BJ (cell line): ENCODE data around the gene MEF2C. TPM values are rescaled to one million over a fixed set of nuclear protein-coding genes. Genes with fewer than 3 reads are reported as not detected.

Experiments
- CTCF ChIA-PET: fragments of 350-600 bp; formaldehyde crosslinking; extraction: SDS; loops from one replicate; lab custom pipeline; 2021; ENCODE audit warnings: antibody characterized with exemption, inconsistent platforms; lab: Yijun Ruan, JAX
- POLR2A ChIA-PET: fragments of 300-600 bp; sonication (Branson Sonifier 250); formaldehyde crosslinking; extraction: SDS; loops from one replicate; lab custom pipeline; 2021; ENCODE audit warnings: antibody characterized with exemption; lab: Charles Lee
- DNase-seq: peaks from one replicate; pipeline ENCODE4 v3.0.0-alpha.2; 2011; ENCODE audit warnings: low read depth
- H3K27me3 ChIP-seq: 2 replicates; pipeline ENCODE4 v1.6.0; 2011; ENCODE audit warnings: low read length; ENCODE audit not compliant: control insufficient read depth, insufficient read depth
- H3K36me3 ChIP-seq: 2 replicates; pipeline ENCODE4 v1.5.1; 2011; ENCODE audit warnings: low read length; ENCODE audit not compliant: control insufficient read depth, insufficient read depth
- H3K4me3 ChIP-seq: 2 replicates; pipeline ENCODE4 v1.5.1; 2011; ENCODE audit warnings: low read depth, mild to moderate bottlenecking, control low read depth, low read length
- CTCF ChIP-seq: IDR thresholded peaks from 2 replicates; pipeline ENCODE4 v1.5.1; 2011; ENCODE audit warnings: low read depth, mild to moderate bottlenecking, control low read depth, inconsistent platforms, low read length, moderate library complexity; ENCODE audit not compliant: insufficient read depth
- polyA plus RNA-seq: library from polyadenylated mRNA; depleted of rRNA; stranded (reverse); fragments of >200 nt; gene quantifications from 2 replicates; pipeline ENCODE4 v1.2.3, GENCODE V29; 2011

The MEF2C gene
- polyA plus RNA-seq, 1 experiment, result 1.6 TPM

DNA sequence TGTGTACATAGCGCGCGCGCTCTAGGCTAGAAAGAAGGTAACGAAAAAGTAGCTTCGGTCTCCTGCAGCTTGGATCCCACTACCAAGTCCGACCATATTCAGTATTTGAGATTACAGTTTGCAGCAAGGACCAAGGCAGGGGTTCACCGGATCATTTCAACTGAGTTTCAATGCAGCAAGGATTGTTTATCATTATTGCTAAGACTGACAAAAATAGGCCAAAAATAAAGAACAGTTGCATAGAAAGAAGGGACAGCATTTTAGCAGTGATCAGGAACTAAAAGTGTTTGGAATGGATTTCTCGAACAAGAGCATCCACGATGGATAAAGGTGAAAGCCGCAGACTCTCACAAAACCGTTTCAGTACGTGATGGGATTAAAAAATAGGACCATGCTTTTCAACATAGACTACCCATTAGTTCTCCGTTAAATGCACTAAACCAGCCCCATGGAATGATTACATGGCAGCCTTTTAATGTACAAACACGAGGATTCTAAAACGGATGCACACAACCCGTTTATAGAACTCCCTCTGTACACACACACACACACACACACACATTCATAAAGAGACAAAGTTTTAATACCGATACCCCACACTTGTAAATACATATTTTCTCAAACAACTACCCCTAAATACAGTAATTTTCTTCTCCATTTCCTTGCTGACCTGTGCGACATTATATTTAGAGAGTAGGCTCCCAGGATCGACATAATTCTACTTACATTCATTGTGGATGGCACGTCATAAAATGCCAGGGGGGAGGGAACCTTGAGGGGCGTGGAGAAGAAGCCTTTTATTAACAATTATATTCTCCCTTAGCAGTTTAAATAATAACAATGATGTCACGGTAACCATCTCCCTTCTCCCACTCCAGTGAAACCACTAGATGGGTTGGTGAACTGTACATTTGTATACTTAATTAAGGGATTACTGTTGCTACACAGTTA is 197.1 kb downstream of the MEF2C start:
- no peaks in the 10 kb centered on the region for H3K36me3 ChIP-seq
- no peak for TF ChIP-seq CTCF
- H3K4me3 ChIP-seq, result no peak overlapping the region
- no peak for DNase-seq
- POLR2A ChIA-PET, result no interaction called here
- CTCF ChIA-PET, result interaction anchor here (6.4 kb wide), 1 partner anchor 906 kb away, joined by 61 read pairs; no protein-coding TSS in a partner anchor
- peaks cover 65% of the 10 kb centered on the region for H3K27me3 ChIP-seq

- peaks cover 55% of the 10 kb centered on the region for H3K27me3 ChIP-seq
- POLR2A ChIA-PET, result no interaction called here
- CTCF ChIA-PET, result interaction anchor here (1.1 to 6.4 kb wide), 2 partner anchors 12 to 904 kb away, joined by 3 to 61 read pairs; no protein-coding TSS in a partner anchor
- no peak overlapping the region for H3K4me3 ChIP-seq
- no peaks in the 10 kb centered on the region for H3K36me3 ChIP-seq
- DNase-seq, result no peak
- TF ChIP-seq CTCF, result no peak
Measured at GRCh38 chr5:88683506-88684135, 199.4 kb downstream of the MEF2C start.

DNA sequence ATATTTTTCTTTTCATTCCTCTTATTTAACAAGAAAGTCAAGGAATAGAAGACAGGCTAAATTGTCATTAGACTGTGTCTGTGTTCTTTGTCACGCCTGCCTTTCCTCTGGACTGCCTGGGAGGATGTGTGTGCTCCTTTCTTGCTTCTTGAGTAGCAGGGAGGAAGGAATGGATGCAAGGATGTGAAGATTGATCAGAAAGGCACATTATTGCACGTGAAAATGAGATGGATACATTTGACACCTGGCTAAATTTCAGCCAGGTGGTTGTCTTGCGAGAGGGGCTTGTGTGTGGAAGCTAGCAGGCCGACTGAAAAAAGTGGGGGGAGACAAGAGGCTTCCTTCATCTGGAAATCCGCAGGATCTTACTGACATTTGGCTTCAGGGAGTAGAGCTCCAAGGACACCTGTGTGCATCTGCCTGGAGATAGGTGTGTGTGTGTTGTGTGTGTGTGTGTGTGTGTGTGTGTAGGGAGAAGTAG is 200.1 kb downstream of the MEF2C start:
- Histone ChIP-seq H3K36me3 (no peaks in the 10 kb centered on the region), H3K27me3 (peaks cover 57% of the 10 kb centered on the region), H3K4me3 (no peak overlapping the region)
- ChIA-PET CTCF (interaction anchor here (1.3 to 6.4 kb wide), 3 partner anchors 19 to 903 kb away, joined by 3 to 61 read pairs (median 3); no protein-coding TSS in a partner anchor), POLR2A (no interaction called here)
- no peak for TF ChIP-seq CTCF
- DNase-seq, result no peak

- no peaks in the 10 kb centered on the region for H3K36me3 ChIP-seq
- H3K4me3 ChIP-seq, result no peak overlapping the region
- ChIA-PET CTCF (interaction anchor here (1.1 to 6.4 kb wide), 6 partner anchors 9 to 903 kb away, joined by 3 to 61 read pairs (median 4); no protein-coding TSS in a partner anchor), POLR2A (no interaction called here)
- no peak for DNase-seq
- H3K27me3 ChIP-seq, result peaks cover 54% of the 10 kb centered on the region
- no peak for TF ChIP-seq CTCF
Measured at GRCh38 chr5:88682131-88682530, 200.9 kb downstream of the MEF2C start.
